Measurements from ENCODE around the gene VPS52. TPM values are rescaled to one million over a fixed set of nuclear protein-coding genes. Genes with fewer than 3 reads are reported as not detected.
A peak's percentile ranks its signal among the peaks of the same experiment; 100 is the strongest.

VPS52 gene
- total RNA-seq, 1 donor from 2014 or later, result 28.7 TPM

GRCh38 chr6:33315793-33316602 lies 44.3 kb upstream of the VPS52 start:
- no peak overlapping the region for H3K9ac ChIP-seq
- no peaks in the 10 kb centered on the region for H3K9me3 Mint-ChIP-seq
- no peak overlapping the region for H3K4me2 ChIP-seq
- H3K36me3 Mint-ChIP-seq, result peaks cover 24% of the 10 kb centered on the region
- no peak for DNase-seq (ENCODE audit: low spot score)
- H3K4me1 Mint-ChIP-seq, result peaks cover 65% of the 10 kb centered on the region
- peaks cover 14% of the 10 kb centered on the region for H3K27me3 Mint-ChIP-seq (ENCODE audit: insufficient read depth, low read depth)
- H3K27me3 ChIP-seq, result peaks cover 25% of the 10 kb centered on the region
- H3K9me3 ChIP-seq (ENCODE audit: low read depth), result no peaks in the 10 kb centered on the region
- no peak overlapping the region for H3K4me3 ChIP-seq
- H3K27ac ChIP-seq, result no peak overlapping the region
- H3K4me1 ChIP-seq, result peaks cover 26% of the 10 kb centered on the region
- H3F3A ChIP-seq (ENCODE audit: low read depth), result peaks cover 70% of the 10 kb centered on the region
- H3K36me3 ChIP-seq, result no peaks in the 10 kb centered on the region
- peaks cover 27% of the 10 kb centered on the region for H4K20me1 ChIP-seq (ENCODE audit: low read depth)
- TF ChIP-seq EZH2phosphoT487 (IDR thresholded peaks at IDR 0.05) (no peak), CTCF (IDR thresholded peaks at IDR 0.05) (no peak), EZH2 (IDR thresholded peaks at IDR 0.05) (no peak)
- H3K27ac Mint-ChIP-seq, result no peak overlapping the region
- peaks cover 24% of the 10 kb centered on the region for H3K79me2 ChIP-seq (ENCODE audit: low read depth)
- H3K4me3 Mint-ChIP-seq, result peak overlapping the region; percentile 86
- H2AFZ ChIP-seq (replicated peaks), result no peak overlapping the region

DNA sequence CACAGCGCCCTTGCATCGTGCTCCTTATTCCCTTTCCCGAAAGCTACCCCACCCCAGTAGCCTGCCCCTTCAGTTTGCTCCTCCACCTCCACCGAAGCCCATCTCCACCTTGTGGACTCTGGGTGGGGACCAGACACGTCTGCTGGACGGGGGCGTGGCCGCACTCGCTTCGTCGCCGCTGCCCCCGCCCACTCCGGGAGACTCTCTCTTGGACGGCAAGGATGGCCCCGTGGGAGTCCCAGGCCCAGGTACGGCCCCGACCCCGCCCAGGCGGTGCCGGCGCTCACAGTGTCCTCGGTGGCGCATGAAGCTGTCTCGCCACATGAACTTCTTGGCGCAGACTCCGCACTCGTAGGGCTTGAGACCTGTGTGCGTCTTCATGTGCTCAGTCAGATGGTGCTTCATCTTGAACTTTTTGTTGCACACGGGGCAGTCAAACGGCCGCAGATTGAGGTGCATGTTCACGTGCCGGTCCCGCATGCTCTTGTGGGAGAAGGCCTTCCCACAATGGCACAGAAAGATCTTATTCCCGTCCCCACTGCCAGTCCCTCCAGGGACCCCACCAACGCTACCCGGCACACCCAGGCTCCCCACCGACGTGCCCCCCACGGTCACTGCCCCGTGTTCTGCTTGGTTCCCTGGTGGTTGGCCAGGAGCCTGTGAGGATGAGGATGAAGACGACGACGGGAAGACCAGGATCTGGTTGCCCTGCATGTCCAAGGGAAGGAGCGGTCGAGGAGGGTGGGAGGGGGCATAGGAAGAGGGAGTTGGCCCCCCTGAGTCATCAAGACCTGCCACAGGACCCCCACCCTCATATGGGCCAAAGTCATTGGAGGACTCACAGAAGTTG lies 43.5 kb upstream of the VPS52 start:
- Histone ChIP-seq H3K79me2 (ENCODE audit: low read depth) (peaks cover 16% of the 10 kb centered on the region), H2AFZ (replicated peaks) (no peak overlapping the region)
- peak overlapping the region; percentile 46 for H3K27ac Mint-ChIP-seq

DNA sequence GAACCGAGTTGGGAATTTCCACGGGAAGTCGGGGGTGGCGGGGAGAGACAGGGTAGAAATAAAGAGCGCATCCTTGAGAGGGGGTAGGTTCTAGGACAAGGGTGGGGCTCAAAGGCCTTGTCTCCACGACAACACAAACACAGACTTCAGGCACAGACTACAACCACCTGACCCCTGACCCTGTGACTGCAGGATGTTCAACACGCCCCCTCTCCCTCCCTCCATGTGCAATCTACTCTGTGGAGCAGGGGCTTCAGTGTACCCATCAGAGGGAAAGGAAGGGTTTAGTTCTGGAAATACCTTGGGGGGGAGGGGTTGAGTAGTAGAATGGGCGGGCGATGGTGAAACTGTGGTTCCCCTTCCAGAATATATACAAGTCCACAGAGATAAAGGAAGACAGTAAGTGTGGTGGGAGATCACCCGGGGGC lies 42.9 kb upstream of the VPS52 start:
- H3F3A ChIP-seq (ENCODE audit: low read depth), result peaks cover 62% of the 10 kb centered on the region
- peaks cover 27% of the 10 kb centered on the region for H4K20me1 ChIP-seq (ENCODE audit: low read depth)
- peak; percentile 62 for DNase-seq (ENCODE audit: low spot score)
- H3K9me3 ChIP-seq (ENCODE audit: low read depth), result no peaks in the 10 kb centered on the region
- peak overlapping the region; percentile 54 for H3K4me3 ChIP-seq
- Mint-ChIP-seq H3K27me3 (ENCODE audit: insufficient read depth, low read depth) (peaks cover 16% of the 10 kb centered on the region), H3K9me3 (no peaks in the 10 kb centered on the region), H3K36me3 (peaks cover 15% of the 10 kb centered on the region), H3K4me3 (peak overlapping the region; percentile 95), H3K4me1 (peaks cover 55% of the 10 kb centered on the region), H3K27ac (peak overlapping the region; percentile 46)
- H3K36me3 ChIP-seq, result no peaks in the 10 kb centered on the region
- TF ChIP-seq CTCF (IDR thresholded peaks at IDR 0.05), result no peak
- no peak for TF ChIP-seq EZH2phosphoT487 (IDR thresholded peaks at IDR 0.05)
- TF ChIP-seq EZH2 (IDR thresholded peaks at IDR 0.05), result no peak
- no peak overlapping the region for H3K27ac ChIP-seq
- peak overlapping the region; percentile 99 for H3K4me2 ChIP-seq
- H3K9ac ChIP-seq, result no peak overlapping the region
- no peak overlapping the region for H2AFZ ChIP-seq (replicated peaks)
- H3K4me1 ChIP-seq, result peaks cover 26% of the 10 kb centered on the region
- peaks cover 25% of the 10 kb centered on the region for H3K27me3 ChIP-seq
- H3K79me2 ChIP-seq (ENCODE audit: low read depth), result peaks cover 9% of the 10 kb centered on the region

More for the DNA sequence above, 43.5 kb upstream of the VPS52 start:
- H3K36me3 ChIP-seq, result no peaks in the 10 kb centered on the region
- no peaks in the 10 kb centered on the region for H3K9me3 ChIP-seq (ENCODE audit: low read depth)
- H3F3A ChIP-seq (ENCODE audit: low read depth), result peaks cover 68% of the 10 kb centered on the region
- H3K4me2 ChIP-seq, result peak overlapping the region; percentile 99
- Mint-ChIP-seq H3K4me1 (peaks cover 60% of the 10 kb centered on the region), H3K36me3 (peaks cover 18% of the 10 kb centered on the region), H3K4me3 (peak overlapping the region; percentile 95), H3K9me3 (no peaks in the 10 kb centered on the region), H3K27me3 (ENCODE audit: insufficient read depth, low read depth) (peaks cover 16% of the 10 kb centered on the region)
- DNase-seq (ENCODE audit: low spot score), result peak; percentile 43
- H3K27ac ChIP-seq, result no peak overlapping the region
- peaks cover 25% of the 10 kb centered on the region for H3K27me3 ChIP-seq
- H3K4me3 ChIP-seq, result peak overlapping the region; percentile 54
- peaks cover 26% of the 10 kb centered on the region for H3K4me1 ChIP-seq
- peaks cover 27% of the 10 kb centered on the region for H4K20me1 ChIP-seq (ENCODE audit: low read depth)
- H3K9ac ChIP-seq, result no peak overlapping the region
- no peak for TF ChIP-seq EZH2phosphoT487 (IDR thresholded peaks at IDR 0.05)
- no peak for TF ChIP-seq EZH2 (IDR thresholded peaks at IDR 0.05)
- no peak for TF ChIP-seq CTCF (IDR thresholded peaks at IDR 0.05)
